Measurements from ENCODE around the gene UGT1A4.
"Not testable (repeated sequence)": the region's sequence is repeated elsewhere in the genome, so short reads cannot be mapped to it uniquely, and the experiment has no call there.

The UGT1A4 gene

GRCh38 chr2:233700028-233700635 is 18.4 kb upstream of the UGT1A4 start:
- no peak for DNase-seq

GRCh38 chr2:233700842-233701241 is 17.7 kb upstream of the UGT1A4 start:
- DNase-seq, result not testable (repeated sequence)

DNA sequence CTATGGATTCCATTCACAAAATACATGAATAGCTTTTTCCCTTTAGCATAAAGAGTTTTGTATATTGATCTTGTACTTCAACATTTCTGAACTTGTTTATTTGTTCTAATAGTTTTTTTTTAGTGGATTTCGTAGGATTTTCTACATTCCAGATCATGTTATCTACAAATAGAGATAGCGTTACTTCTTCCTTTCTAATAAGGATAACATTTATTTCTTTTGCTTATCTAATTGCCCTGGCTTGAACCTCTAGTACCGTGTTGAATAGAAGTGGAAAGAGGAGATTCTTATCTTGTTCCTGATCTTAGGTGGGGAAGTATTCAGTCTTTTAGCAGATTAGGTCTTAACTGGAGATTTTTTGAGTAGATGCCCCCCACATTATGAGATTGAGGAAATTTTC is 16.3 kb upstream of the UGT1A4 start:
- DNase-seq, result no peak

GRCh38 chr2:233705911-233706506 is 12.5 kb upstream of the UGT1A4 start:
- DNase-seq, result no peak

DNA sequence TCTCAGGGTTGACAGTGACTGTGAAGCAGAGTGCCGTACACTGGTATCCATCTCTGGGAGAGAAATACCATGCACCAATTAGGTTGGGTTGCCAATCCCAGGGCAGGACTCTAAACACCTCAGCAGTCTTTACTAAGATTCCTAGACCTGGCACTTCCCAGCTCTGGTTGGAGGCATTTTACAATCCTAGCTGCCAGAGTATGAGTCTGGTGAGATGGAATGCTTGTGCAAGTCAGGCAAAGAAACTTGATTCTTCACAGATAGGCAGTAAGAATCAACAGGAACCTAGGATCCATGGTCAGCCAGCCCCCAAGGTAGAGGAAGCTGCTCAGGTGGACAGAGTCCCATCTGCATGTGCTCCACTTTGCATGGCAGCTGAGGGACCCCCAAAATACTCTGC is 11.8 kb upstream of the UGT1A4 start:
- no peak for DNase-seq

- no peak for DNase-seq
These were observed 10.4 kb upstream of the UGT1A4 start for GRCh38 chr2:233707940-233708644.

DNA sequence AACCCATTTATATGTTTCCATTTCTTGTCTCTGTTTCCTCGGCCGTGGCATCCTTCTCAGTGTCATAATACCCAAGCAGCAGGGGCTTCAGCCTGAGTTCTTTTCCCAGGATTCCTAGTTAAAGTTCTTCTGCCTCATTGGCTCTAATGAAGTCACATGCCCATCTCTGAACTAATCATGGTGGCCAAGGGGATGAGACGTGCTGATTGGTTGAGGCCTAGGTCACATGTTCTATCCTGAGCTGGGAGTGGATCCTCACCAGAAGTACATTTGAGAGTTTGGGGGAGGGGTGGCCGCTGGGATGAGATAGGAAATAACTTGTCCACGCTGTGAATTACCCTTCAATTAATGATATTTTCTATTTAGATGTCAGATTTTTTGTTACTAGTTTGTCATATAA is 9.6 kb upstream of the UGT1A4 start:
- no peak for DNase-seq

- DNase-seq, result peak; percentile 27
These were observed 7.1 kb upstream of the UGT1A4 start for GRCh38 chr2:233711312-233712008.

GRCh38 chr2:233712611-233713261 is 5.8 kb upstream of the UGT1A4 start, which contains the start of gene UGT1A5:
Gene UGT1A5, plus strand, starts transcription at chr2:233712907. Its CDS starts 85 bp downstream, at chr2:233712992.
- no peak for DNase-seq

GRCh38 chr2:233713262-233713615 is 5.3 kb upstream of the UGT1A4 start:
- no peak for DNase-seq

GRCh38 chr2:233714121-233714520 is 4.4 kb upstream of the UGT1A4 start:
- no peak for DNase-seq

- DNase-seq, result no peak
These were observed 10.3 kb downstream of the UGT1A4 start, which contains the start of gene UGT1A3 for GRCh38 chr2:233728723-233729301. Gene UGT1A3, plus strand, starts transcription at chr2:233729042. Its CDS starts 85 bp downstream, at chr2:233729127.

- not testable (repeated sequence) for DNase-seq
These were observed 18.5 kb downstream of the UGT1A4 start for GRCh38 chr2:233736868-233737653.

- DNase-seq, result no peak
These were observed 22.3 kb downstream of the UGT1A4 start for GRCh38 chr2:233740870-233741269.

DNA sequence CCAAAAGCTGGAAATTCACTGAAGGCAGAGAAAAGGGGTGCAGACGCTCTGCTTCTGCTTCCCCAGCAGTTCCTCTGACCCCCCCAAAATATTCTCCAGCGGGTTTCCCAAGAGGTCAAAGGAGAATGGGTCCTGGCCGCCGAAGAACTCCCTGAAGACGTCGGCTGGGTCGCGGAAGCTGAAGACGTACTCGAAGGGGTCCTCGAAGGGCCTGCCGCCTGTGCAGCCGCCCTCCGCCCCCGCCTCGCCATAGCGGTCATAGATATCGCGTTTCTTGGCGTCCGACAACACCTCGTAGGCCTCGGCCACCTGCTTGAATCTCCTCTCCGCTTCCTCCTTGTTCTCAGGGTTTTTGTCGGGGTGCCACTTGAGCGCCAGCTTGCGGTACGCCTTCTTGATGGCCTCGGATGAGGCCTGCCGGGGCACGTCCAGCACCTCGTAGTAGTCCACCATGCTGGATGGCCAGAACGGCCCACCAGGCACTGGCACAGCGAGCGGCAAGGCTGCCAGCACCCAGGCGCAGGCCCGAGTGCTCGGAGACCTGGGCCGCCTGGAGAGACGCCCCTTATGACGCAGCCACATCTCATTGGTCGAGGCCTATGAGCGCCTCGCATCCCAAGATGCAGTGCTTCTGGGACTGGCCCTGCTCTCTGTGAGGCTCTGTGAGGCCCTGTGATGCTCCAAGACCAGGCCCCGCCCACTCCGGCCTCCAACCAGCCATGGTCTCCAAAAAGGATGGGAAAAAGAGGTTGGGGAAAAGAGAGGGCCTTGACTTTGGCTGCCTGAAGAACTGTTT is 25.1 kb downstream of the UGT1A4 start:
- DNase-seq, result no peak

DNA sequence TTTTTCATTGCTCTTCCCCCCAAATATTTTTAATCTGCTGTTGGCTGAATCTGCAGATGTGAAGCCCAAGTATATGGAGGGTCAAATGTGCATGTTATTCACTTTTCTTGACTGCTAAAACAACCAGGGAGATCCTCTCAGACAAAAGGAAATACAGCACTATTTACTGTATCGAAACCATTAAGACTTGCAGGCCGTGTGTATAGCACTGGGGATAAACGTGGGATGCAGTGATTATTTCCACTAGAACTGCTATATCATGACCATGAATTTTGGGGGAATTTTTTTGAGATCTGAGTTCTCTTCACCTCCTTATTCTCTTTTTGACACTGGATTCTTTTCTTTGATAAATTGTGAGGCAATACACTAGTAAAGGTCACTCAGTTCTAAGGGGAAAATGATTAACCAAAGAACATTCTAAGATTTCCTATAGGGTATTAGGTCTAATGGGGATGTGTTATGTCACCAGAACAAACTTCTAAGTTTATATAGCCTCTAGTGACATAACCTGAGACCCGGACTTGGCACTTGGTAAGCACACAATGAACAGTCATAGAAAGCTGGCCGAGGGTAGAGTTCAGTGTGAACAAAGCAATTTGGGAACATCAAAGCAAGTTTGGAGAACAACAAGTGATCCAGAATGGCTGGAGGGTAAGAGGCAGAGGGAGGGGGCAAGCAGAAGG is 26.7 kb downstream of the UGT1A4 start:
- DNase-seq, result no peak

- DNase-seq, result not testable (repeated sequence)
These were observed 27.3 kb downstream of the UGT1A4 start for GRCh38 chr2:233745838-233746237.

GRCh38 chr2:233746475-233747282 is 28.1 kb downstream of the UGT1A4 start:
- no peak for DNase-seq

DNA sequence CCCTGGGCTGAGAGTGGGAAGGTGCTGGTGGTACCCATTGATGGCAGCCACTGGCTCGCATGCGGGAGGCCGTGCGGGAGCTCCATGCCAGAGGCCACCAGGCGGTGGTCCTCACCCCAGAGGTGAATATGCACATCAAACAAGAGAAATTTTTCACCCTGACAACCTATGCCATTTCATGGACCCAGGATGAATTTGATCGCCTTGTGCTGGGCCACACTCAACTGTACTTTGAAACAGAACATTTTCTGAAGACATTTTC is 28.7 kb downstream of the UGT1A4 start:
- no peak for DNase-seq

DNA sequence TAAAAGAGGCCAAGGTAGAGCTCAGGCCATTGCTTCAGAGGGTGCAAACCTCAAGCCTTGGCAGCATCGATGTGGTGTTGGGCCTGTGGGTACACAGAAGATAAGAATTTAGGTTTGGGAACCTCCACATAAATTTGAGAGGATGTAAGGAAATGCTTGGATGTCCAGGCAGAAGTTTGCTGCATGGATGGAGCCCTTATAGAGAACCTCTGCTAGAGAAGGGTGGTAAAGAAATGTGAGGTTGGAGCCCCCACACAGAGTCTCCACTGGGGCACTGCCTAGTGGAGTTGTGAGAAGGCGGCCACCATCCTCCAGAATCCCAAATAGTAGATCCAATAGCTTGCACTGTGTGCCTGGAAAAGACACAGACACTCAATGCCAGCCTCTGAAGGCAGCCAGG is 32.2 kb downstream of the UGT1A4 start:
- not testable (repeated sequence) for DNase-seq
